Measurements from ENCODE around the gene PDGFA.

PDGFA gene

GRCh38 chr7:471866-472639, 47.6 kb downstream of the PDGFA start:
- peak; percentile 87 for DNase-seq

- no peak for DNase-seq
Measured at GRCh38 chr7:471191-471865, 48.3 kb downstream of the PDGFA start.

GRCh38 chr7:469563-469961, 50.1 kb downstream of the PDGFA start:
- peak; percentile 16 for DNase-seq

- DNase-seq: peak; percentile 21
Measured at GRCh38 chr7:468681-469562, 50.7 kb downstream of the PDGFA start.

GRCh38 chr7:467856-468545, 51.6 kb downstream of the PDGFA start:
- peak; percentile 7 for DNase-seq

- DNase-seq: peak; percentile 8
Measured at GRCh38 chr7:467393-467828, 52.2 kb downstream of the PDGFA start.

GRCh38 chr7:466465-467191, 53.0 kb downstream of the PDGFA start:
- DNase-seq: peak; percentile 14

GRCh38 chr7:465710-466400, 53.8 kb downstream of the PDGFA start:
- peak; percentile 18 for DNase-seq

GRCh38 chr7:464454-465401, 54.9 kb downstream of the PDGFA start:
- peak; percentile 89 for DNase-seq

- DNase-seq: peak; percentile 70
Measured at GRCh38 chr7:463817-464453, 55.7 kb downstream of the PDGFA start.

GRCh38 chr7:463362-463781, 56.3 kb downstream of the PDGFA start:
- DNase-seq: peak; percentile 20

GRCh38 chr7:462173-463103, 57.2 kb downstream of the PDGFA start:
- peak; percentile 16 for DNase-seq

- peak; percentile 65 for DNase-seq
Measured at GRCh38 chr7:461453-462172, 58.0 kb downstream of the PDGFA start.

- DNase-seq: no peak
Measured at GRCh38 chr7:461117-461452, 58.6 kb downstream of the PDGFA start.

- peak; percentile 67 for DNase-seq
Measured at GRCh38 chr7:460374-461116, 59.1 kb downstream of the PDGFA start.

- DNase-seq: no peak
Measured at GRCh38 chr7:459584-460373, 59.9 kb downstream of the PDGFA start.

All from right hindlimb (tissue), 1 donor.